ENCODE measurements around the gene PDSS2.

GRCh38 chr6:107267634-107268033 is 191.7 kb downstream of the PDSS2 start:
- no peak for TF ChIP-seq CTCF (IDR thresholded peaks at IDR 0.05; ENCODE audit: low read depth, low read length, poor library complexity, severe bottlenecking)
- no peak for TF ChIP-seq EZH2phosphoT487 (IDR thresholded peaks at IDR 0.05; ENCODE audit: borderline replicate concordance, low read length)

Data from DOHH2 (cell line).